Esophagus squamous epithelium (tissue), 5 donors: Measurements from ENCODE around the gene DDAH2. TPM values are rescaled to one million over a fixed set of nuclear protein-coding genes. Genes with fewer than 3 reads are reported as not detected.

Source experiments
- DNase-seq: peaks from one replicate; lab custom pipeline; 2025; lab: John Stamatoyannopoulos, UW
- H3K27ac ChIP-seq, 4 donors: fragments of 200-600 bp; sonication (generic); one replicate each; pipeline ENCODE4 v1.5.1; 2016 to 2019; ENCODE audit warnings: mild to moderate bottlenecking in 1 of 4
- H3K27me3 ChIP-seq, 4 donors: fragments of 200-600 bp; sonication (generic); 1 replicate in 3 of 4; 2 replicates in 1 of 4; pipeline versions ENCODE4 v1.5.1 to v1.6.0; 2017 to 2021; ENCODE audit warnings: antibody characterized with exemption in 1 of 4
- H3K36me3 ChIP-seq, 3 donors: fragments of 200-600 bp; sonication (generic); one replicate each; pipeline ENCODE4 v1.5.1; 2016 to 2019
- H3K4me1 ChIP-seq, 3 donors: fragments of 200-600 bp; sonication (generic); one replicate each; pipeline ENCODE4 v1.5.1; 2017 to 2019
- H3K4me3 ChIP-seq, 4 donors: fragments of 200-600 bp; sonication (generic); 1 replicate in 3 of 4; 2 replicates in 1 of 4; pipeline ENCODE4 v1.5.1; 2016 to 2019; ENCODE audit warnings: mild to moderate bottlenecking in 2 of 4, moderate library complexity in 1 of 4
- H3K9me3 ChIP-seq, 3 donors: fragments of 200-600 bp; sonication (generic); one replicate each; pipeline ENCODE4 v1.5.1; 2016 to 2019
- POLR2A ChIP-seq, 4 donors: fragments of 450-650 bp; IDR thresholded peaks; one replicate each; pipeline ENCODE4 v1.6.1; 2017; ENCODE audit warnings: antibody characterized with exemption in 4 of 4, mild to moderate bottlenecking in 4 of 4, moderate library complexity in 3 of 4
- WGBS, 2 donors: methylation state at CpG; one replicate each; pipeline ENCODE4 v1.1.5; 2018; 5-methylcytosine and 5-hydroxymethylcytosine counted together
- intact Hi-C: fragments of 100-400 bp; cut with DNase I; formaldehyde crosslinking; loops from one replicate; pipeline ENCODE4 v1.15.0; 2022
- total RNA-seq, 4 donors: library from RNA; depleted of rRNA; stranded (reverse); fragments of >200 nt; gene quantifications; one replicate each; pipeline ENCODE4 v1.1.0, GENCODE V29; 2016
- TF ChIP-seq, protein P1 (sequence below), 6 experiments: fragments of 450-650 bp in 4 of 6; fragments of 200-600 bp in 2 of 6; sonication (generic) in 2 of 6; IDR thresholded peaks; one replicate each; pipeline ENCODE4 v1.5.1; 2016 to 2019; ENCODE audit warnings: antibody characterized with exemption in 6 of 6, mild to moderate bottlenecking in 4 of 6, moderate library complexity in 4 of 6
- donor health status: DM: yes; HTN: yes; CAD: no.

The DDAH2 gene, protein sequence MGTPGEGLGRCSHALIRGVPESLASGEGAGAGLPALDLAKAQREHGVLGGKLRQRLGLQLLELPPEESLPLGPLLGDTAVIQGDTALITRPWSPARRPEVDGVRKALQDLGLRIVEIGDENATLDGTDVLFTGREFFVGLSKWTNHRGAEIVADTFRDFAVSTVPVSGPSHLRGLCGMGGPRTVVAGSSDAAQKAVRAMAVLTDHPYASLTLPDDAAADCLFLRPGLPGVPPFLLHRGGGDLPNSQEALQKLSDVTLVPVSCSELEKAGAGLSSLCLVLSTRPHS
- 10 to 100 TPM; 16.4 to 59.3 (median 28.2) TPM for total RNA-seq

DNA sequence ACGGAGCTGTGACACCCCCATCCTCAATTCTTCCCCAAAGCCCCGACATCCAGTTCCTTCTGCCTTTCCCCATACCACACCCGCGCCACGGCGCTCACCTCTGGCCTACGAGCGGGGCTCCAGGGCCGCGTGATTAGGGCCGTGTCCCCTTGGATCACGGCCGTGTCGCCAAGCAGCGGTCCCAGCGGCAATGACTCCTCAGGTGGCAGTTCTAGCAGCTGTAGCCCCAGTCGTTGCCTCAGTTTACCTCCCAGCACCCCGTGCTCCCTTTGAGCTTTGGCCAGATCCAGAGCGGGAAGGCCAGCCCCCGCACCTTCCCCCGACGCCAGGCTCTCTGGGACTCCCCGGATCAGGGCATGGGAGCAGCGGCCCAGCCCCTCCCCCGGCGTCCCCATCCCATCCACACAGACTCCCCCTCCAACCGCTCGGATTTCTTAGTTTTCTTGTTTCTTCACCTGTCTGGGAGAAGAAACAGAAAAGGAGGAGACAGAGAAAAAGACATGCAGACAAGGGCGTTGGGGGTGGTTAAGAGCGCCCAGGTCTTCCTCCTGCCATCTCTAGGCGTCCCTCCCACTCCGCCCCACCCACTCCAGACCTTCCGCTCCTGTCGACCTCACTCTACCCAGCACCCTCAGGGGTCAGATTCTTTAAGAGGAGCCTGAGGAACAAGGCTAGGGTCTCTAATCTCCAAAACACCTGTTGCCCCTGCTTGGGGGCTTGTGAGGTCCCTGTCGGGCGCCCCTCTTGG, at the start of gene DDAH2:
Gene DDAH2, minus strand, starts transcription at position 533 of the 748 bp plus-strand sequence. Its CDS starts 138 bp downstream, at position 395.
- Histone ChIP-seq H3K9me3 (no peaks in the 10 kb centered on the region), H3K36me3 (peaks cover 24 to 61% (median 28%) of the 10 kb centered on the region in 3 donors), H3K27ac (peak within 1 kb of the TSS; percentile 90 to 98 (median 96)), H3K27me3 (no peaks in the 10 kb centered on the region), H3K4me1 (peaks cover 26 to 90% (median 33%) of the 10 kb centered on the region in 3 donors), H3K4me3 (peak within 1 kb of the TSS; percentile 68 to 91 (median 79))
- intact Hi-C loops = no loop called here
- no peak for DNase-seq
- 17 to 49% methylated on average over 21 to 25 of the region's 36 CpGs for WGBS, 2 donors
- TF ChIP-seq, protein P1, sequence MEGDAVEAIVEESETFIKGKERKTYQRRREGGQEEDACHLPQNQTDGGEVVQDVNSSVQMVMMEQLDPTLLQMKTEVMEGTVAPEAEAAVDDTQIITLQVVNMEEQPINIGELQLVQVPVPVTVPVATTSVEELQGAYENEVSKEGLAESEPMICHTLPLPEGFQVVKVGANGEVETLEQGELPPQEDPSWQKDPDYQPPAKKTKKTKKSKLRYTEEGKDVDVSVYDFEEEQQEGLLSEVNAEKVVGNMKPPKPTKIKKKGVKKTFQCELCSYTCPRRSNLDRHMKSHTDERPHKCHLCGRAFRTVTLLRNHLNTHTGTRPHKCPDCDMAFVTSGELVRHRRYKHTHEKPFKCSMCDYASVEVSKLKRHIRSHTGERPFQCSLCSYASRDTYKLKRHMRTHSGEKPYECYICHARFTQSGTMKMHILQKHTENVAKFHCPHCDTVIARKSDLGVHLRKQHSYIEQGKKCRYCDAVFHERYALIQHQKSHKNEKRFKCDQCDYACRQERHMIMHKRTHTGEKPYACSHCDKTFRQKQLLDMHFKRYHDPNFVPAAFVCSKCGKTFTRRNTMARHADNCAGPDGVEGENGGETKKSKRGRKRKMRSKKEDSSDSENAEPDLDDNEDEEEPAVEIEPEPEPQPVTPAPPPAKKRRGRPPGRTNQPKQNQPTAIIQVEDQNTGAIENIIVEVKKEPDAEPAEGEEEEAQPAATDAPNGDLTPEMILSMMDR (IDR thresholded peaks at IDR 0.05) = peak in 4 of 6 experiments; percentile 53 to 78 (median 63)
- no peak for TF ChIP-seq POLR2A (IDR thresholded peaks at IDR 0.05)

DNA sequence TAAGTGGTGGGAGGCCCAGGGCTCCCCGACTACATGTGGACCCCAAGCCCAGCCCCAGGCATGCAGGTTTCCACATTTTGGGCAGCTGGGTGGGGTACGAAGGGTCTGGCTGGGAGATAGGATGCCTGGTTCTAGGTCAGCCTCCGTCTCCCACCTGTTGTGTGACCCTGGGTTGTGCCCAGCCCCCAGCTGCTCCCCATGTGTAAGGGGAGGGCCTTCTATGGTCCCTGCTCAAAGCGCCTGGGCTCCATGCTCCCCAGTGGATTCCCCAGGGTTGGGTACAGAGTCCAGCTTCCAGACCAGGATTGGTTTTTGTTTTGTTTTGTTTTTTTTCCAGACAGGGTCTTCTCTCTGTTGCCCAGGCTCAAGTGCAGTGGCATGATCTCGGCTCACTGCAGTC, 49.1 kb upstream of the DDAH2 start:
- no peak for DNase-seq
- Histone ChIP-seq H3K4me3 (no peak overlapping the region), H3K4me1 (peaks cover 13 to 32% (median 14%) of the 10 kb centered on the region in 3 donors), H3K36me3 (peaks cover 13 to 55% (median 26%) of the 10 kb centered on the region in 3 donors), H3K27me3 (no peaks in the 10 kb centered on the region), H3K9me3 (no peaks in the 10 kb centered on the region), H3K27ac (peak overlapping the region in 1 of 4 donors; percentile 65)
- 86 to 96% methylated on average over 2 to 3 of the region's 5 CpGs for WGBS, 2 donors
- intact Hi-C loops = no loop called here
- no peak for TF ChIP-seq POLR2A (IDR thresholded peaks at IDR 0.05)
- TF ChIP-seq, protein P1 (IDR thresholded peaks at IDR 0.05) = no peak

DNA sequence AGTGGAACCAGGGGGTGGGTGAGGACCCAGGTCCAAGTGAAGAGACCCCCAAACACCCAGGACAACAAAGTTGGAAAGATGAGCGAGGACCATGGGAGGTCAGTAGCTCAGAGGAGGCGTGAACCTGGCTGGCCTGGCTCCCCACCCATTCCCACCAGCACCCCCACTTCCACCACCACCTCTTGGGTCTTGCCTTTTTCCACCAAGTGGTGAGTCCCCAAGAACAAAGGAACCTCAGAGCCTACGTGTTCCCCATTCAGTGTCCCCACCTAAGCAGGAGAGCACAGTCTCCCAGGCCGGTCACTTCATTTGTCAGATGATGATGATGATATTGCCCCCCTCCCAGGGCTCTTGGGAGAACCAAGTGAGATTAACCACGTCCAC, 48.6 kb upstream of the DDAH2 start:
- no peaks in the 10 kb centered on the region for H3K27me3 ChIP-seq
- no peaks in the 10 kb centered on the region for H3K9me3 ChIP-seq
- H3K4me1 ChIP-seq = peaks cover 13 to 32% (median 14%) of the 10 kb centered on the region in 3 donors
- H3K4me3 ChIP-seq = no peak overlapping the region
- H3K27ac ChIP-seq = peak overlapping the region; percentile 45 to 73 (median 64)
- H3K36me3 ChIP-seq = peaks cover 13 to 50% (median 26%) of the 10 kb centered on the region in 3 donors
- DNase-seq = no peak
- WGBS, 2 donors = 89% methylated on average over 4 to 5 of the region's 5 CpGs
- intact Hi-C loops = no loop called here
- TF ChIP-seq, protein P1 (IDR thresholded peaks at IDR 0.05) = no peak
- TF ChIP-seq POLR2A (IDR thresholded peaks at IDR 0.05) = no peak

DNA sequence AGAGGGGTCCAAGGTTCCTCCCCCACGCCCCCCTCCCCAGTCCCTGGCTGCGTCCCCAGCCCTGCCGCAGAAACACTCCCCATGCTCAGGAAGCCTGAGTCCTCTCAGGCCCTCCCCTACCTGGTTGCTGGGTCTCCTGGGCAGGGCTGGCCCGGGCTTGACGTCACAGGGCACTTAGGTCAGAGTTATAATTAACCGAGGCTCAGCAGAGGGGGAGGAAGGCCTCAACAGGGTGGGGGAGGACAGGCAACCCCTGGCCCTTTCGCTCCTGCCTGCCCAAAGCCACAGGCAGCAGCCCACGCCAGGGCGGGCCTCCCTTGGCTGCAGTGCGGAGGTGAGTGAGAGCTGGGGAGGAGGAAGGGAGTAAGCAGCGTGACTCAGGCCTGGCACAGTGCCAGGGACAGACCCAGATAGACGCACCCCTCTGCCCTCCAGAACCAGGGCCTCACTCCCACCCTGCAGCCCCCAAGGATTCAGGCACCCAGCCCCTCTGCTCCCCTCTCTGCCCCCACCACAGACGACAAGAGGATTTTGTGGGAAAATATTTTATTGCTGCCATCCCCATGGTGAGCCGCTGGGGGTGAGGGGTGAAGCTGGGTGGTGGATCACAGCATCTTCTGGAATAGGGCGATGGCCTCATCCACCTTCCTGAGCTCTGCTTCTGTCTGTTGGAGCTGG, 48.0 kb upstream of the DDAH2 start, which contains the start of gene VWA7:
Gene VWA7, minus strand, starts transcription at position 340 of the 678 bp plus-strand sequence. CDS start 549 bp downstream, outside the sequence.
- no peak for DNase-seq
- 29 to 100% methylated on average over 1 to 3 of the region's 15 CpGs for WGBS, 2 donors
- H3K27me3 ChIP-seq = no peaks in the 10 kb centered on the region
- H3K36me3 ChIP-seq = peaks cover 13 to 44% (median 26%) of the 10 kb centered on the region in 3 donors
- H3K4me1 ChIP-seq = peaks cover 13 to 32% (median 14%) of the 10 kb centered on the region in 3 donors
- intact Hi-C loops = no loop called here
- no peaks in the 10 kb centered on the region for H3K9me3 ChIP-seq
- peak within 1 kb of the TSS; percentile 45 to 73 (median 64) for H3K27ac ChIP-seq
- H3K4me3 ChIP-seq = peak within 1 kb of the TSS in 1 of 4 donors; percentile 45
- TF ChIP-seq, protein P1 (IDR thresholded peaks at IDR 0.05) = no peak
- TF ChIP-seq POLR2A (IDR thresholded peaks at IDR 0.05) = peak in 1 of 4 donors; percentile 26
